Eye (tissue), 1 donor: Measurements from ENCODE around the gene PPARGC1A.

Experiments
- DNase-seq: peaks from one replicate; pipeline ENCODE4 v3.0.0-alpha.2; 2015

PPARGC1A gene

GRCh38 chr4:23889814-23890341 lies at the start of gene PPARGC1A:
Gene PPARGC1A, minus strand, starts transcription at chr4:23890047. Its CDS starts 90 bp downstream, at chr4:23889957.
- DNase-seq, result peak; percentile 83

DNA sequence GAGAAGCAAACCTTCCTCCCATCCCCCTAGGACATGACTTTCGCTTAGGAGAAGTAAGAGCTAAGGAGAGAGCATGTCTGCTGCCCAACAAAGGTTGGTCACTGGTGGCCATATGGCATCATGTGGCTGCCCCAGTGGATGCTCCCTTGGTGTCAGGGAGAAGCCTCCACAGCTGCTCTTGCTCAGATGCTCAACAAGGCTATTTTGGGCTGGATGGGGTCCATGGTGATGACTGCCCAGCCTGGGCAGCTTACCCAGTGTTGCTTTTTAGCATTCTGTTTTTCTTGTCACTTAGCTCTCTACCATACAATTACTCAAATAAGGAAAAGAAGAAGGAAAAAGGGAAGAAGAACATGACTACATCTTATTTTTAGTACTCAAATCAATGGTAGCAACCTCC lies 48.9 kb upstream of the PPARGC1A start:
- no peak for DNase-seq

GRCh38 chr4:23937173-23937572 lies 47.3 kb upstream of the PPARGC1A start:
- no peak for DNase-seq

DNA sequence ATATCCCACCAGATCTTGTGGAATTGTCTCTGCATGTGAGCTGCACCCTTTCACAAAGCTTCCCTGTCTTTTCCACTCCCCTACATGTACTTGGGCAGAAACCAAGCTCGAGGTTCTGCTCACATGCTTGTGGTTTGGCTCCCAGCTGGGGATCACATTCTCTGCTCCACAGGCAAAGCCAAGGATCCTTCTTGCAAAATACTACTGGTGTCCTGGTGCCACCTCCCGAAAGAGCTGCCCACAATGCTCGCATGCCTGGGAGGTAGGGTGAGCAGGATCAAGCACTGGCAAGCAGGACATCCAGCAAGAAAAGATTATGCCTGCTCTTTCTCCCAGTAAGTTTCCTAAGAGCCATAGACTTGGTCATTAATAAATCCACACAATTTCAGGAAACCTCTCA lies 45.1 kb upstream of the PPARGC1A start:
- DNase-seq, result peak; percentile 25

GRCh38 chr4:23934223-23934622 lies 44.4 kb upstream of the PPARGC1A start:
- DNase-seq, result no peak

- DNase-seq, result no peak
Measured at GRCh38 chr4:23932901-23933308, 43.1 kb upstream of the PPARGC1A start.

DNA sequence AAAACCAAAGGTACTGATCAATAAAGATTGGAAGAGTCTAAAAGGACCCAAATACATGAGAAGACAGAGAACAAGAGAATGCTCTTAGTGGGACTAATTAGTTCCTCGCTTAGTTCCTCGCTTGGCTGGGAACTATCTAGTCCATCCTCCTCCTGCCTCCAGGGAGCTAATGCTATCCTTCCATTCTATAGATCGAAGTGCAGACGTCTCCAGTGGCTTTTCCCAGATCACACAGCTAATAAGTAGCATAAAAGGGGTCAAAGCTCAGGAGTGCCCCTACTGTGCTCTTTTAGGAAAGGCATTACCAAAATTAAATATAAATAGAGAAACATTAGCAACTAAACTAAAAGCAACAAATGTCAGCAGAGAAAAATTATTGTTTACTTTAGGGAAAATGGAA lies 42.3 kb upstream of the PPARGC1A start:
- DNase-seq, result no peak

GRCh38 chr4:23931489-23931830 lies 41.6 kb upstream of the PPARGC1A start:
- DNase-seq, result peak; percentile 19

DNA sequence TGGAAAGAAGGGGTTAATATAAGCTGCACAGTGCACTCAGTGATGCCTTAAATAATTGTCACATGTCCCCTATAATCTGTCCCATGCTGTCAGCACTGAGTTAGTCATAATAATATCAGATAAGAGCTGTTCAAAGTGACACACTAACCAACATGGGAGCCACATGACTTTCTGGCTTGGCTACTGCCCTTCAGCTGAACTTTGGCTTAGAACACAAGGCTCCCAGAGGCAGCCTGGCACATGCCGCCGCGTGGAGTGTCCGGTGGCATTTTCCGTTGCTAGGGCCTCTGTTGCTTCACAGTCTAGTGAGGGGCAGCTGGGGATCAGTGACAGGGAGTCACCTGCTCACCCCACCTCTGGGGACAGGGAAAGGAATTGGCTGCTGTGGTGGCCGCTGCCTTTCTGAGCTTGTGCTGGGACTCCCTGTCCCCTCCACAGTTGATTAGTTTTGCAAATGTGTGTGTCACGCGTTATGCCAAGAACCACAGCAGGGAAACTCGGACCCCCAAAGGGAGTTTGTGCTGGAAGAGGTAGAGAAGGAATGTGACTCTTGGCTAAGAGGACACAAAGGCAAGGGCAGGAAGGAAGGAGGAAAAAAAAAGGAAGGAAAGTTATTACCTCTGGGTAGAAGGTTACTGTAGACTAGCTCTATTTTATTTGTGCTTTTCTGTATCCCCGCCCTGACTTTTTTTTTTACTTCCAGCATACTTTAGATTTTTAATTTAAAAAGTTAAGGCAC lies 41.1 kb upstream of the PPARGC1A start:
- DNase-seq, result peak; percentile 83

DNA sequence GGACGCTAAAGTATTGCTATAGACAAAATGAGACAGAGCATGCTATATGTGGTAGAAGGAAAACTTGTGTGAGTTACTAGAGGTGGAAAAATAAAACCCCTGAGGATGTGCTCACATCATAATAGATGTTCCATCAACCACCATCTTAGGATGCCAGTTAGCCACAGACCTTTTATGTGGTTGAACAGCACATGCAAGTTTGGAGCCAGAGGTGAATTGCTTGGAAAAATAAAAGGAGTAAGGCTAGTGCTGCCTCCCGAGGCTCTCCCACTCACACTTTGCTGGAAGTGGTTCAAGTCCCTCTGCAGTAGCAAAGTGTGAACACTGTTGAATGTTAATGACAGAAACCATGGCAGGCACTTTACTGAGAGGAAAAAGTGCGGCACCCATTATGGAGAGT lies 39.4 kb upstream of the PPARGC1A start:
- no peak for DNase-seq

DNA sequence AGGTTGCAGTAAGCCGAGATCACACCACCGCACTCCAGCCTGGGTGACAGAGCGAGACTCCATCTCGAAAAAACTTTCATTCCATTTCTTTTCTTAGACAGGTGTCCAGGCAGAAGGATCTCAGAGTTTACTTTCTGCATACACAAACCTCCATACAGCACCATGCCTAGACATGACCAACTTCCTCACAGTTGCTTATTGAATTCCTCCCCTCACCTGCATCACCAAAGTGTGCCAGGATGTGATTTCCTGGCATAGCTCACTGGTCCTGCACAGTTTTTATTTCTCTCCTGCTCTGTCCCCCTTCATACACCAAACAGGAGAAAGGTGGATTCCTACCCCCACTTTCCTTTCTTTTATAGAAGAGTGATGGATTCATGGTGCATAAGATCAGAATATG lies 34.7 kb upstream of the PPARGC1A start:
- no peak for DNase-seq

GRCh38 chr4:23923840-23924239 lies 34.0 kb upstream of the PPARGC1A start:
- DNase-seq, result no peak

GRCh38 chr4:23923141-23923540 lies 33.3 kb upstream of the PPARGC1A start:
- no peak for DNase-seq

DNA sequence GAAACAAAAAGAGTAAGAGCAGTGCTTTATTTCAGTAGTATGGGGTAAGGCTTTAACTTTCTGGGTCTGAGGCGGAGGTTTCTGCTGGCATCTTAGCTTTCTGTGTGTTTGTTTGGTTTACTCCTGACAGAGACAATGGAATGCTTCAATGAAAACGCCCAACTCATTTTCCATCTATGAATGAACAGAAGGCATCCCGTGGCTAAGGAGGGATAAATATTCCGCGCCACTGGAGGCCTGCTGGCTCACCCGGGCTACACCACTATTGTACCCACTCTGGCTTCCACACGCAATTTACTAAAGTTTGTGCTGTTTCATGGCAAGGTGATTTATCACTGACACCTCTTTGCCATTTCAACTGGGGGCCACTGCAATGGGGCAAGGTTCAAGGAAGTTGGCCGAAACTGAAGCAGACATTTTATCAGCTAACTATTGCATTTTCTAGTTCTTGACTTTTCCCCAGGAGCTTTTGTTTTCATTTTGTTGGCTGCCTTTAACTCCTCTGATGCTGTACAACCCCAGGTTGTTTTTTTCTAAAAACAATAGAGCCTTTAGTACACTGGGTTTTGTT lies 32.8 kb upstream of the PPARGC1A start:
- DNase-seq, result peak; percentile 21

GRCh38 chr4:23922013-23922412 lies 32.2 kb upstream of the PPARGC1A start:
- DNase-seq, result no peak

DNA sequence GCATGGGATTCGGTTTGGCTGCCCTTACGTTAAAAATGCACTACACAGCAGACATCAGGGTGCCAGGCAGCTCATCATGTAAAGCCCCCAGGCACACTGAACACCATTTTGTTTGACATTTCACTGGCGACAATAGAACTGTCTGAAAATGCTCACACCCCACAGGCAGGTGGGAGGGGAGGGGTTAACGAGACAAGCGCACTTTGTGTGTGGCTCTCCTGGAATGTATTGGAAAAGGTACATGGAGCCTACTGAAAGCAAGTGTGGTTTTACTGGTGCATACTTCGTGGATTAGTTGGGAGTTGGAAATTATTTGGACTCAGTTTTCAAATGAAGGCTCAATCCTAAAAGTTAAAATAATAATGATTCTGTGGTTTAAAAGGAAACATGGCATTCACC lies 31.6 kb upstream of the PPARGC1A start:
- DNase-seq, result no peak

GRCh38 chr4:23920716-23921446 lies 31.0 kb upstream of the PPARGC1A start:
- DNase-seq, result no peak

DNA sequence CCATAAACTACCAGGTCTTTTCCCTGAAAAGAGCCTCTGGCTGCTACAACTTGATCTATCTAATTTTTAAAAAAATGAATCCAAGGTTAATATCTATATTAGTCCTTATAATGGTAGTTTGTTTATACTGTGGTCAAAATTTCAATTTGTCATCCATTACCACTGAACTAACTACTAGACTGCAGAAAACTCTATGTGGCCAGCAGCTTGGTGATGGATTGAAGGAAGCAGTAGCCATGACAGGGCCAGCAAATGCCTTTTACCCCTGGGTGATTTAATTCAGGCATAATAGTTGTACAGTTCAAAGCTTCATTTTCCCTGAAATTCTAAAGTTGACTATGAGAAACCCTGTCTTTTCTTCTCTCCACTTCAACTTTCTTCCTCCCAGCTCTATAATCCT lies 30.4 kb upstream of the PPARGC1A start:
- DNase-seq, result no peak

DNA sequence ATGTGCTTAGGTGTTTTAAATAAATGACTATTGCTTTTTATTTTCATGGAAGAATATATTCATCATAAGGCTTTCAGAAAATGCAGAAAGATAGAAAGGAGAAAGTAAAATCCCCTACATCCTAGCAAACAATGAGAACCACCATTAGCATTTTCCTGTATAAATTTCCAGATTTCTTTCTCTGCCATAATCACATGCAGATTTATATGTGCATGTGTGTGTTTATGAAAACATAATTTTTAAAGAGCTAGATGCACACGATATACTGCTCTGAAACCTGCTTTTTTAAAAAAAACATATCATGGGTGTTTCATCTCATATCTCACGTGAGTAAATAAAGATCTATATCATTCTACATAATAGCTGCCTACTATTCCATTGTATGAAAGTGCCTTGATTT lies 26.4 kb upstream of the PPARGC1A start:
- no peak for DNase-seq

DNA sequence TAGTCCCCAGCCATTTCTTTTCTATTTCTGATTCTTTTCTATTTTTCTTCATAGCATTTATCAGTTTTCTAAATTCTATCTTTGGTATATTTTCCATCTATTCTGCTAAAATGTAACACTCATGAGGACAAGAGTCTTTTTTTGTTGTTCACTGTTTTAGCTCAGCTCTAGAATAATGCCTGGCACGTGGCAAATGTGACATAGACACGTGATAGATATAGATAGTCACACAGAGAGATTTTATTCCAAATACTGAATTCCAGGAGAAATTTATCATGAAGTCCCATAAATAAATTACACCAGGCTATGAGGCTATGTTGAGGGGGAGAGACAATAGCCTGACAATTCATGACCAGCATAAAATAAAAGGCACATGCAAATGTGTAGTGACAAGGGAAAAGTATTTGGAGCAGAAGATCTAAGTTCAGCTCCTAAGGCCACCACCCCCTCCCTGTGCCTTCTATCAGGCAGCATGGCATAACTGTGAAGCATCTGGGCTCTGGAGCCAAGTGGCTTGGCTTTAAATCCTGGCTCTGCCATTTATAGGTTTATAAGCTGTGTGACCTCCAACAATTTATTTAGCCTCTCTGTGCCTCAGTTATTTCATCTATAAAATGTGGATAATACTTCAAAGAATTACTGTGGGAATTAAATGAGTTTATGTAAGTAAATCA lies 25.7 kb upstream of the PPARGC1A start:
- DNase-seq, result no peak

DNA sequence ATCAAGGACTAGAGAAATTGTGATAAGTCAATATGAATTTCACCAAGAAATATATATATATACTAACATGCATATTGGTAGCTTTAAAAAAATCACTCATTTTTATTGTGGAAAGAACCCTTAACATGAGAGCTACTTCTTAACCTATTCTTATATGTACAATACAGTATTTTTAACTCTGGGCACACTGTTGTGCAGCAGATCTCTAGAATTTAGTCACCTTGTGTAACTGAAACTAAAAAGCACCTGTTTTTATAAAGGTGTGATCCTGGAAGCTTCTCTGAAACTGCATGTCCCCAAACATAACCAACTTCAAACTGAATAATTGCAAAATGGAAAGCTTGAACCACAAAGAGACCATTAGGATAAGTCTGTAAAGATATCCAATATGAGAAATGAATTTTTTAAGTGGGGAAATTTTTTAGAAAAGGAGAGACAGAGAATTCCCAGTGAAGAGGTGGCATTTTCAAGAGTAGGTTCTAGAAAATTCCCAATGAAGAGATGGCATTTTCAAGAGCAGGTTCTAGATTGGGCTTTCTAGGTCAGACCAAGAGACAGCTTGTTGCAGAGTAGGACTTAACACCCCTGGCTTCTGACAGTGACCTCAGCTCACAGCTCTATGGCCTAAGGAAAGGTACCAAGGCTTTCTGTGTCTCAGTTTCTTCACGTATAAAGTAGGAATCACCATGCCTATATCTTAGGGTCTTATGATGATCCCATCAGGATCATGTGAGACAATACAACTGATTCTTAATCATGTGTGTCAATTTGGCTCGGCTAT lies 22.0 kb upstream of the PPARGC1A start:
- DNase-seq, result no peak

- no peak for DNase-seq
Measured at GRCh38 chr4:23909671-23910070, 19.8 kb upstream of the PPARGC1A start.

DNA sequence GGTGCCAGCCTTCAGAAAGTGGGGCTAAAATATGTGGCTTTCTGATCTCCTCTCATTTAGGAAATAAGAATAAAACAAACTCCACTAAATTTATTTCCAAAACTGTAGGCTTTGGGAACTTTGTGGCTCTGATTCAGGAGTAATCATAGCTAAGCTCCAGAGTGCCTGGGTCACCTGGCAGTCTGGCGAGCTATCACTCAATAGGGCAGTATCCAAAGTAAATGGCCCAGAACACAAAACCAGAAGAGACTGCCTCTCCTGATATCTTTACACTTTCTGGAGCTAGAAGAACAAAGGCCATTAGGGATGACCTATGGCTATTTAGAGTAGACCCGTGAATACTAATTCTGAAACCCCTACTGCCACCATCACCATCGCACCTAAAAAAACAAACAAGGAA lies 17.0 kb upstream of the PPARGC1A start:
- DNase-seq, result no peak
